UCSD-AML1 (cell line): ENCODE data around the gene EFNA1.

ENCODE experiments used
- DNase-seq: peaks from one replicate; lab custom pipeline; 2025; ENCODE audit not compliant: unreplicated experiment; lab: John Stamatoyannopoulos, UW

The EFNA1 gene

DNA sequence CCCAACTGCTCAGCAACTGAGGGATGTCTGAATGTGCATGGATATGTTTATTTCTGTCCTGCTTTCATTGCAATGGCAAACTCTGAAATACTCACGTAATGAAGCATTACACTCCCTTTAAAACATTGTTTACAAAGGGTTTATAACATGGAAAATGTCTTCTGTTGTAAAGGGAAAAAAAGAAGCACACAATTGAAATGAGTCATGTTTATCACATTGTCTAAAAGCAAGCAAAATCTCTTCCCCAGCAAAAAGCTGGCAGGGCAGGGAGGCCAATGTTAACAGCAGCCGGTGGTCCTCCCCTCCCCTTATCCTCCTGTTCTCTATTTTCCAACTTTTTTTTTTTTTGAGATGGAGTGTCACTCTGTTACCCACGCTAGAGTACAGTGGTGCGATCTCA is 3.9 kb upstream of the EFNA1 start:
- no peak for DNase-seq

- DNase-seq: no peak
Measured at GRCh38 chr1:155124503-155125463, 2.9 kb upstream of the EFNA1 start.

- DNase-seq: no peak
Measured at GRCh38 chr1:155125511-155125945, 2.1 kb upstream of the EFNA1 start.

DNA sequence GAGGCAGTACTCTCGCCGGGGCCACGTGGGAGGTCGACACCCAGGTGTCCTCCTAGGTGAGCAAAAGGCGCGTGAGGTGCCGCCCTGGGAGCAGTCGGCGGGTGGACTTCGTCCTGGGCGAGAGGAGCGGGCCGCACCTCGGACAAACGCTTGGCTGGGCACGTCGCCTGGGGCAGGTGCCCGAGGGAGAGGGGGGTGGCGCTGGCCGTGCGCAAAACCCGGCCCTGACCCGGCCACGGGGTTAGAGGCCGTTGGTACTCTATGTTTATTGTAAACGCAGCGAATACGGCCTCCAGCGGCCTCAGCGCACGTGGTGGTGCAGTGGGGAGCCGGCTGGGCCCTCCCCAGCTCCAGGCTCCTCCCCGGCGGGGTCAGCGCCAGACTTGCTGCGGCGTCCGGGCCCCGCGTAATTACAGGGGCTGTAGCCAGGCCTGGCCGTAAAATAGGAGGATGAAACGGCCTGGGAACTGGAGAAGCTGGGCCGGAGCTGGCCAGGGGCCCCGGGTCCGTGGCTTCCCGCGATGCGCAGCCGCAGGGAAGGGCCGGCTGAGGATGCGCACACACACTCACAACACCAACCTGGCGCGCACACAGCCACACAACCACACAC is 1.6 kb upstream of the EFNA1 start:
- no peak for DNase-seq

DNA sequence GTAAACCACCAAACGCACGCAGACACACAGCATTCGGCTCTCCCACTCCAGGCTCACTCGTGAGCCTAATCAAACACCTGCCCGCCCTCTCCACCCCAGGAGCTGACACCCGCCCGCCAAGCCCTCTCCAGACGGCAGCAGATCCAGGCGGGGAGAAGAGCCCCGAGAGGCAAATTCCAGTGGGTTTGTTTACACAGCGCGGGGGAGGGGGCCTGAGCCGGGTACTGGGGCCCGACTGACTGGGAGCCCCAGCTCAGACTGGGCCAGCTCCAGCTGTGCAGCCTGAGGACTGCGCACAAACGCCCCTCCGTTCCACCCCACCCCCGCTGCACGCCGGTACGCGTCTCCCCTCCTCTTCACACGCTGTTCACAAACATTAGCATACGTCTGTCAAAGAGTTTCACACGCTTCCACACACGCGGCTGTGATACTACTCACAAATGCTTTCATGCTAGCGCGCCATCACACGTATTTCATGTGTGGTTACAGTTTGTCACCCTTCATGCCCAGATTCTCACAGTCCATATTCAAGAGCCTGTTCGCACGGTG is 1.0 kb upstream of the EFNA1 start:
- no peak for DNase-seq

DNA sequence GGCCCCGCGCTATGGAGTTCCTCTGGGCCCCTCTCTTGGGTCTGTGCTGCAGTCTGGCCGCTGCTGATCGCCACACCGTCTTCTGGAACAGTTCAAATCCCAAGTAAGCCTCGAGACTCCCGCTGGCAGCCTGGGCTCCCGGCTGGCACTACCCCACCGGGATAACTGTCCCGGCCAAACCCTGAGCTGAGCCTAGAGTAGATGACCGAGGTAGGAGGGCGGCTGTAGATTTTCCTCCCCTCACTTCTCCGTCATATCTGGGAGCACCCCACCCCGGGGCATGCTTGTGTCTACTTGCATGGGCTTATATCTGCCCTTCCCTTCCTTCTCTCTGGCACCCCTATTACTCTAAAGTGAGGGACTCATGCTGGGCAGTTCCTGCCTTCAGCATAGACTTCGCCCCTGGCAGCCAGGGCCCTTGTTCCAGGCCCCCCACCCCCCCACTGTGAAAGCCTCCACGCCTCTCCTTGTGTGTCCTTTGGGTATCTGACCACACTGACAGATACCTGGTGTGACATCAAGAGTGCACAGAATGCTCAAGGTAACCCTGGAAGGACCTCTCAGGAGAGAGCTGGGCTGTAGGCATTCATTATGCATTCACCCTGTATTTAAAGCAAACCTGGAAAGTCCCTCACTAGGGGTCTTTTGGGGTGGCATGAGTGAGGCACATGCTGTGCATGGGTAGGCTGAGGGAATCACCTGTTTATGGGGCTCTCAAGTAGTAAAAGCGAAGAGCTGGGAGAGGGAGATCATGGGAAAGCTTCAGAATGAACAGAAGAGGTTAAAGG is 485 bp downstream of the EFNA1 start:
- no peak for DNase-seq

DNA sequence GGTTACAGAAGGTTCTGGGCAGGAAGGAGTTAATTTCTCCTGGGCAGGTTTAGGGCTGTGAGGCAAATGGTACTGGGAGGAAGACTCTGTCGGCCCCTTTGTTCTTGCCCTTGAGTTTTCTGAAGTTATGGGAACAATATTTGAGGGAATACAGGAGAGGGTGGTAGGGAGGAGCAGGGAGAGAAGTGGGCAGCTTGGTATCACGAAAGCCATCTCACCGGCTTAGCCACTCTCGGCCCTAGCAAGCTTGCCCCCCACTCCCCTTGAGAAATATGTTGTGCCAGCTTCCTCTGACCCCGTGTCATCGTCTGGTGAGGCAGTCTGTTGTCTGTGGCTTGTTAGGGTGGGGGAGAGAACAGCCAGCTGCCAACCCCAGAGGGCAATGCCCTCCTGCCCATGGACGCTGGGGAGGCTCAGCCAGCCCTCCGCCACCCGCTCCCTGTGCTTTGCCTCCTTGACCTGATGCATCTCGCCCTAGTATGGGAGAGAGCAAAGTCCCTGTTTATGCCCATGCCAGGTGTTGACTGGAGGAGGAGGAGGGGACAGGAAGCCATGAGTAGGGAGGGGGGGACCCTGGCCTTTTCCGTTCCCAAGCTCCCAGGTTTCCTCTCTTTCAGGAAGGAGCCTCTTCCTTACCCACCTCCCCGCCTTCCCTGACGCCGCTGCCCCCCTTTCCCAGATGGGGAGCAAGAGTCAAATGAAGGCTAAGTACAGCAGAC is 1.2 kb downstream of the EFNA1 start:
- DNase-seq: peak; percentile 51

DNA sequence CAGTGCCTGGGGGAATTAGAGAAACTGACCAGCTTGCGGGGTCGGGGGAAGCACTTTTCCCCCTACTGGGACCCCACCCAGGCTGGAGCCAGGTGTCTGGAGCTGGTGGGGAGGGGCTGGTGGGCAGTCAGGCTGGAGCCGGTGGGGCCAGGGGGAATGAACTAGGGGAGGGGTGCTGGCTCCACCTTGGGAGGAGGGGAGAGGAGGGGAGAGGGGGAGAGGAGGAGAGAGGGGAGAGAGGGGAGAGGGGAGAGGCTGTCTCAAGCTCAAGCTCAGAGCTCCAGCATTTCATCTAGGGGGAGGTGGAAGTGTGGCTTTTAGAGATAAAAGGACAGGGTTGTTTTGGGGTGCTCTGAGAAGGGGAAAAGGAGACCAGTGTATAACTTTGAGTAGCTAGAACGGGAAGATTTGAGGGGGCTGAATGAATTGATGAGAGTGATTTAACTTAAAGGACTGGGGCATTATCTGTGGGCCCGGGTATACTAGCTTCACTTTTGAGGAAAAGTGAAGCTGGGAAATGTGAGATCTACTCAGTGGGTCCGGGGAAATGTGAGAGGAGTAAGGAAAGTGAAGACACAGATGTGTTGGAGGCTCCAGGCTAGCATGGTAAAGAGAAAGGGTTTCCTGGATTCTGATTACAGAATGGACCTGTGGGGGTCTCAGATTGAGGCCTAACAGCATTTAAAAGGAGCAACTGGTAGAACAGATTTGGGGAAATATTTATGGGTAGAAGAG is 2.8 kb downstream of the EFNA1 start:
- DNase-seq: no peak

DNA sequence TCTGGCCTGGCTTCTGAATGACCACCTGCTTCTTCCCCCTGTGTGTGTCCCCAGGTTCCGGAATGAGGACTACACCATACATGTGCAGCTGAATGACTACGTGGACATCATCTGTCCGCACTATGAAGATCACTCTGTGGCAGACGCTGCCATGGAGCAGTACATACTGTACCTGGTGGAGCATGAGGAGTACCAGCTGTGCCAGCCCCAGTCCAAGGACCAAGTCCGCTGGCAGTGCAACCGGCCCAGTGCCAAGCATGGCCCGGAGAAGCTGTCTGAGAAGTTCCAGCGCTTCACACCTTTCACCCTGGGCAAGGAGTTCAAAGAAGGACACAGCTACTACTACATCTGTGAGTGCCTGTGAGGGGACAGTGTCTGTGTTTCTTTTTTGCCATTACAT is 3.6 kb downstream of the EFNA1 start:
- no peak for DNase-seq

DNA sequence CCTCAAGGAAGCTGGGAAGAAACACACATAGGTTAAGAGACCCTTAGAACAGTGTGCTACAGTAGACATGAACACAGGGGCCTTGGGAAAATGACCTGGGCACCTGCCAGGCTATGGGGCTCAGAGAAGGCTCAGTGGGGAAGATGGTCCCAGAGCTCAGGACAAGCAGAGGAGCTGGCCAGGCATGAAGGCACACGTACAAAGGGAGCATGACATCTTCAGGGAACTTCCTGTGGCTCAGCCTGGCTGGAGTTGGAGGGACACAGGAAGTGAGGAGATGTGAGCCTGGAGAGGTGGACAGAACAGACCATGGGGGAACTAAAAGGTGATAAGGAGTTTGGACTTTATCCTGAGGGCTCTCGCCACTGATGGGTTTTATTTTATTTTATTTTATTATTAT is 4.2 kb downstream of the EFNA1 start:
- DNase-seq: no peak

GRCh38 chr1:155133799-155134281 is 6.2 kb downstream of the EFNA1 start:
- DNase-seq: no peak

GRCh38 chr1:155134322-155134721 is 6.6 kb downstream of the EFNA1 start:
- DNase-seq: no peak

GRCh38 chr1:155134880-155135414 is 7.3 kb downstream of the EFNA1 start:
- DNase-seq: peak; percentile 77

DNA sequence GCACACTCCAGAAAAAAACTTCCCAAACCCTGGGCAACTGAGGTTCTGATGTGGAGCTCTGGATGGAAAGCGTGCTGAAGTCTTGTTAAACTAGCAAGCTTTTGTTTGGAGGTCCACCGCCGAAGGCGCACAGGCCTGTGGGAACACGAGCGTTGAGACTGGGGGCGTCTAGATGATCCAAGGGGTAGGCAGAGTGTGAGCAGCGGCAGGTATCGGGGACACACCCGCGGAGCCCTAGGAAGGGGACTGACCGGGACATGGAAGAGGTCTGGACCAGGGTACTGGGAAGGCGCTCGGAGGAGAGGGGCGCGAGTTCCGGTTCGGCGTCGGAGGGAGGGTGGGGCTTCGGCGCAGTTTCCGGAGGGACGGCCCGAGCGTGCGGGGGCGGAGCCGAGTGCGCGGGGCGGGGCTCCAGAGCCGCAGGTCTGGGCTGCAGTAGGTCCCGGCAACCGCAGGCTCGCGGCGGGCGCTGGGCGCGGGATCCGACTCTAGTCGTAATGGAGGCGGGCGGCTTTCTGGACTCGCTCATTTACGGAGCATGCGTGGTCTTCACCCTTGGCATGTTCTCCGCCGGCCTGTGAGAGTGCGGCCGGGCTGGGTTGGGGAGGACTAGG is 7.8 kb downstream of the EFNA1 start, which contains the start of gene SLC50A1:
SLC50A1 (plus strand) TSS at position 438 of the 614 bp plus-strand sequence; CDS start at position 498, 60 bp downstream.
- peak; percentile 97 for DNase-seq

DNA sequence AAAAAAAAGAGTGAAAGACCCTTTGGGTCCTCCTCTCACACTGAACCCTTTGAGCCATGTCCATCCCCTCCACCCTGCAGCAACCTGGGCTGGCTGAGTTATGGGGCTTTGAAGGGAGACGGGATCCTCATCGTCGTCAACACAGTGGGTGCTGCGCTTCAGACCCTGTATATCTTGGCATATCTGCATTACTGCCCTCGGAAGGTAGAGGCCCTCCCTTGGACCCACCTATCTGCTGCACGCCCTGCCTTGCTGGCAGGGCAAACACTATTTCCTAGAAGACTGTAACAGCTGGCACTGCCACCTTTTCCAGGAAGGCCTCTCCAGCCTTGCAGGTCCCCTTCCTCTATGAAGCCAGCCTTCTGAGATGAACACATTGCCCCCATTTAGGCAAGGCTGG is 9.1 kb downstream of the EFNA1 start:
- DNase-seq: no peak

DNA sequence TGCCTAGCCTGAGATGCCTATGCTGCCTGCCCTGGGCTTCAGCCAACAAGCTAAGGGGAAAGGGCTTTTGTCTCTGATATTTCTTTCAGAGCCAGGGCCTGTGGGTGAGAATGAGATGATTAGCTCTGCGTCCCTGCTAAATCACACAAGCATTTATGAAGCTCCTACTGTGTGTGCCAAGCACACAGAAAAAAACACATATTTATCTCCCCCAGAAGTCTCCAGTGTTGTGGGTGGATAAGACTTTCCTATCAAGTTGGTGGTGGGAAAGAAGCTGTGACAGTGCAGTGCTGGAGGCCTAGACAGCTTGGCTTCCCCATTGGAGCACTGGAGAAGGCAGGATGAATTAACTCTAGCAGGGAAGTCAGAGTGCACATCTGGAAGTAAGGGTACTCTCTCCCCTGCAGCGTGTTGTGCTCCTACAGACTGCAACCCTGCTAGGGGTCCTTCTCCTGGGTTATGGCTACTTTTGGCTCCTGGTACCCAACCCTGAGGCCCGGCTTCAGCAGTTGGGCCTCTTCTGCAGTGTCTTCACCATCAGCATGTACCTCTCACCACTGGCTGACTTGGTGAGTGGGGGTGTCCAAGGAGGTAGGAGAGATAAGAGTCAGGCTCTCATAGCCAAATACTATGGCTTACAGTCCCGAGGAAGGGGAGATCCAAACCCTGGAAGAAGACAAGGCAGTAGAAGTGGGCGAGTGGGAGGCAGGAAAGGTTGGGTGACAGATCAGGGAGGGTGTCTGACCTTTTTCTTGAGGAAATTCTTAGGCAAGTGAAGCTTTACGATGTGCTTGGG is 9.7 kb downstream of the EFNA1 start:
- DNase-seq: no peak

- peak; percentile 86 for DNase-seq
Measured at GRCh38 chr1:155139895-155140629, 12.4 kb downstream of the EFNA1 start, which contains the start of gene DPM3. Gene DPM3, minus strand, starts transcription at chr1:155140531. Its CDS starts 291 bp downstream, at chr1:155140240.
